ENCODE results near the gene NAPSA.

GRCh38 chr19:50359328-50359818 is 6.1 kb downstream of the NAPSA start:
- no peak for TF ChIP-seq CTCF (IDR thresholded peaks at IDR 0.05)
- no peak for TF ChIP-seq POLR2A (IDR thresholded peaks at IDR 0.05)

All from Peyer's patch (tissue), 4 donors.